Measurements from ENCODE around the gene GSK3B. TPM values are rescaled to one million over a fixed set of nuclear protein-coding genes. Genes with fewer than 3 reads are reported as not detected.

The GSK3B gene
- polyA plus RNA-seq, 1 donor from 2014 or later, result 11.5 TPM

Other genes with a start within 250 kb of the GSK3B start
- not detected for gene GPR156, start 190.8 kb upstream of the GSK3B start, polyA plus RNA-seq

Measured in IgD-negative memory B cell (primary cell).